HG03558 (cell line): ENCODE results near the gene RNPEPL1.

Experiments
- ATAC-seq: cut with Tn5 transposase; IDR thresholded peaks from one replicate; pipeline ENCODE4 v1.9.1; 2021; ENCODE audit warnings: moderate number of reproducible peaks; ENCODE audit not compliant: unreplicated experiment; ENCODE audit errors: extremely low read depth

The RNPEPL1 gene

GRCh38 chr2:240563951-240564560 lies 4.2 kb upstream of the RNPEPL1 start:
- ATAC-seq, result no peak

GRCh38 chr2:240564561-240565332 lies 3.5 kb upstream of the RNPEPL1 start:
- ATAC-seq, result no peak

GRCh38 chr2:240565333-240566202 lies 2.7 kb upstream of the RNPEPL1 start:
- ATAC-seq, result no peak

- ATAC-seq, result peak; percentile 27
Observed at GRCh38 chr2:240566203-240567136, 1.8 kb upstream of the RNPEPL1 start.

- ATAC-seq, result no peak
Observed at GRCh38 chr2:240567137-240567871, 980 bp upstream of the RNPEPL1 start.

GRCh38 chr2:240568678-240569522 lies 616 bp downstream of the RNPEPL1 start:
- ATAC-seq, result peak; percentile 20

GRCh38 chr2:240569523-240569997 lies 1.3 kb downstream of the RNPEPL1 start:
- no peak for ATAC-seq

GRCh38 chr2:240569998-240570530 lies 1.8 kb downstream of the RNPEPL1 start:
- ATAC-seq, result no peak

- no peak for ATAC-seq
Observed at GRCh38 chr2:240570531-240571313, 2.4 kb downstream of the RNPEPL1 start.

GRCh38 chr2:240571314-240571973 lies 3.2 kb downstream of the RNPEPL1 start:
- ATAC-seq, result no peak

GRCh38 chr2:240572141-240573031 lies 4.1 kb downstream of the RNPEPL1 start:
- ATAC-seq, result no peak

GRCh38 chr2:240573071-240573515 lies 4.8 kb downstream of the RNPEPL1 start:
- ATAC-seq, result no peak

- no peak for ATAC-seq
Observed at GRCh38 chr2:240573516-240574385, 5.5 kb downstream of the RNPEPL1 start.

GRCh38 chr2:240574386-240575100 lies 6.3 kb downstream of the RNPEPL1 start:
- no peak for ATAC-seq
